ENCODE measurements around the gene PRR16. TPM values are rescaled to one million over a fixed set of nuclear protein-coding genes. Genes with fewer than 3 reads are reported as not detected.

The PRR16 gene
- total and polyA plus RNA-seq, 4 experiments from 2014 or later, result not detected

DNA sequence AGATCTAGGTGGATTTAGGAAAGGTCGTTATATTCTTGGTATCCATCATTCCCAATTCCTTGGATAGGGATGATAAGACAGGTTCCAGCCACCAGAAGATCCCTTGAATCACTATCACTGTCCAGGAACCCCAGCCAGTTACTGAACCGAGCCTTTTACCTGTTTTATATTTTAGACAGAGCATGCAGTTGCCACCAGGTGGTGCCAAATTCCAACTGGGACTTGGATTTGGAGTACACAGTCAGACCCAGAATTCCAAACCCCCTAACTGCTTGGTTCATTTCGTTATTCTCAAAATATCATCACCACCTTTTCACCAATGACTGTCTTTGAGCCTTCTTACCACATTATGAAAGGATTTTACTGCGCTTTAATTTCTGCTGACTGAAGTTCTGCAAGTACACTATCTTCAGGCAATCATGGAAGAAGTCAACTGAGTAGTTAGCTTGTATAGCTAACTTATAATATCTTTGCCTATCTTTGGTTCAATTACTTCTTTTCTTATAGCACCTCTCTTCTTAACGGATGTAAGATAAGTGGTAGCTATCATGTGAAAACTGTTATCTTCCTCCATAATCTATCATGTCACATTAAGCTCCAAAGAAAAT, 191.8 kb downstream of the PRR16 start:
- Histone ChIP-seq H3K9me3 (ENCODE audit: control insufficient read depth in 1 of 2, low read length in 2 of 2) (no peaks in the 10 kb centered on the region), H3K27me3 (ENCODE audit: insufficient read depth, low read length) (no peaks in the 10 kb centered on the region), H3K27ac (ENCODE audit: low read depth, low read length) (no peak overlapping the region), H3K4me3 (ENCODE audit: low read length in 2 of 2) (no peak overlapping the region), H3K36me3 (ENCODE audit: insufficient read depth, low read length) (no peaks in the 10 kb centered on the region), H3K4me1 (ENCODE audit: insufficient read depth, low read length) (no peaks in the 10 kb centered on the region)
- intact Hi-C loops (cut with micrococcal nuclease), result no loop called here
- H3K27me3 Mint-ChIP-seq, result no peaks in the 10 kb centered on the region
- H3K4me3 Mint-ChIP-seq, result no peak overlapping the region
- no peaks in the 10 kb centered on the region for H3K4me1 Mint-ChIP-seq
- CTCF ChIA-PET (ENCODE audit: partially characterized antibody), result no interaction called here
- DNase-seq, result no peak
- no peak overlapping the region for H3K27ac Mint-ChIP-seq
- no peaks in the 10 kb centered on the region for H3K36me3 Mint-ChIP-seq
- H3K9me3 Mint-ChIP-seq, result peaks cover 0 to 6% (median 2%) of the 10 kb centered on the region in 8 donors
- POLR2A ChIA-PET (ENCODE audit: partially characterized antibody), result no interaction called here

- Histone ChIP-seq H3K9me3 (ENCODE audit: control insufficient read depth in 1 of 2, low read length in 2 of 2) (no peaks in the 10 kb centered on the region), H3K36me3 (ENCODE audit: insufficient read depth, low read length) (no peaks in the 10 kb centered on the region), H3K27me3 (ENCODE audit: insufficient read depth, low read length) (no peaks in the 10 kb centered on the region), H3K4me3 (ENCODE audit: low read length in 2 of 2) (no peak overlapping the region), H3K4me1 (ENCODE audit: insufficient read depth, low read length) (no peaks in the 10 kb centered on the region), H3K27ac (ENCODE audit: low read depth, low read length) (no peak overlapping the region)
- H3K4me3 Mint-ChIP-seq, result no peak overlapping the region
- no peak overlapping the region for H3K27ac Mint-ChIP-seq
- POLR2A ChIA-PET (ENCODE audit: partially characterized antibody), result no interaction called here
- peaks cover 0 to 6% (median 2%) of the 10 kb centered on the region in 8 donors for H3K9me3 Mint-ChIP-seq
- CTCF ChIA-PET (ENCODE audit: partially characterized antibody), result no interaction called here
- no peak for DNase-seq
- intact Hi-C loops (cut with micrococcal nuclease), result no loop called here
- H3K36me3 Mint-ChIP-seq, result no peaks in the 10 kb centered on the region
- no peaks in the 10 kb centered on the region for H3K4me1 Mint-ChIP-seq
- no peaks in the 10 kb centered on the region for H3K27me3 Mint-ChIP-seq
These were observed 193.0 kb downstream of the PRR16 start for GRCh38 chr5:120657104-120657503.

DNA sequence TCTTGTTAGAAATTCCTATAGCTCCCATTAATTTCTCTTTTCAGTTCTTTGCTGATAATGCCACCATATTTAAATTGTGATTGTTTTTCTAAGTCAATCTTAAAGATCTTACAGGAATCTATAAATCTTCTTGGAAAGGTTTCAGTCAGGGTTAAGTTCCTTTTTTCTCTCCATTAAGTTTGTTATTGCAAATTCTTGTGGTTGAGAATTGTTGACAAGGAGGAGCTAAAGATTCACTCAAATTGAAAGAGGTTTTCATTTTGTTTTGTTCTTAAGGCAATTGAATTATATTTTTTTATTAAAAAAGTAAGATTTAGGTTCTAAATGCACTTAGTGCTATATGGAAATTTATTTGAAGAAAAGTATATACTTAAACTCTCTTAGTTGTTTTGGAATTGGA, 213.4 kb downstream of the PRR16 start:
- Mint-ChIP-seq H3K9me3 (peaks cover 0 to 7% (median 1%) of the 10 kb centered on the region in 8 donors), H3K36me3 (no peaks in the 10 kb centered on the region), H3K27me3 (no peaks in the 10 kb centered on the region), H3K4me1 (no peaks in the 10 kb centered on the region), H3K27ac (no peak overlapping the region), H3K4me3 (no peak overlapping the region)
- DNase-seq, result no peak
- ChIA-PET CTCF (ENCODE audit: partially characterized antibody) (no interaction called here), POLR2A (ENCODE audit: partially characterized antibody) (no interaction called here)
- H3K27me3 ChIP-seq (ENCODE audit: insufficient read depth, low read length), result no peaks in the 10 kb centered on the region
- H3K27ac ChIP-seq (ENCODE audit: low read depth, low read length), result no peak overlapping the region
- intact Hi-C loops (cut with micrococcal nuclease), result no loop called here
- no peaks in the 10 kb centered on the region for H3K4me1 ChIP-seq (ENCODE audit: insufficient read depth, low read length)
- H3K4me3 ChIP-seq (ENCODE audit: low read length in 2 of 2), result no peak overlapping the region
- H3K9me3 ChIP-seq (ENCODE audit: control insufficient read depth in 1 of 2, low read length in 2 of 2), result no peaks in the 10 kb centered on the region
- H3K36me3 ChIP-seq (ENCODE audit: insufficient read depth, low read length), result no peaks in the 10 kb centered on the region

GRCh38 chr5:120678279-120678678, 214.2 kb downstream of the PRR16 start:
- Mint-ChIP-seq H3K4me1 (no peaks in the 10 kb centered on the region), H3K4me3 (no peak overlapping the region), H3K27me3 (no peaks in the 10 kb centered on the region), H3K27ac (no peak overlapping the region), H3K9me3 (peaks cover 0 to 9% (median 3%) of the 10 kb centered on the region in 8 donors), H3K36me3 (no peaks in the 10 kb centered on the region)
- Histone ChIP-seq H3K4me3 (ENCODE audit: low read length in 2 of 2) (no peak overlapping the region), H3K4me1 (ENCODE audit: insufficient read depth, low read length) (no peaks in the 10 kb centered on the region), H3K27me3 (ENCODE audit: insufficient read depth, low read length) (no peaks in the 10 kb centered on the region), H3K27ac (ENCODE audit: low read depth, low read length) (no peak overlapping the region), H3K9me3 (ENCODE audit: control insufficient read depth in 1 of 2, low read length in 2 of 2) (no peaks in the 10 kb centered on the region), H3K36me3 (ENCODE audit: insufficient read depth, low read length) (no peaks in the 10 kb centered on the region)
- POLR2A ChIA-PET (ENCODE audit: partially characterized antibody), result no interaction called here
- DNase-seq, result no peak
- intact Hi-C loops (cut with micrococcal nuclease), result no loop called here
- CTCF ChIA-PET (ENCODE audit: partially characterized antibody), result no interaction called here

- Mint-ChIP-seq H3K4me1 (no peaks in the 10 kb centered on the region), H3K9me3 (peaks cover 0 to 7% (median 5%) of the 10 kb centered on the region in 8 donors), H3K36me3 (no peaks in the 10 kb centered on the region), H3K4me3 (no peak overlapping the region), H3K27ac (no peak overlapping the region), H3K27me3 (no peaks in the 10 kb centered on the region)
- ChIA-PET CTCF (ENCODE audit: partially characterized antibody) (no interaction called here), POLR2A (ENCODE audit: partially characterized antibody) (no interaction called here)
- no peak for DNase-seq
- intact Hi-C loops (cut with micrococcal nuclease), result no loop called here
- Histone ChIP-seq H3K4me1 (ENCODE audit: insufficient read depth, low read length) (no peaks in the 10 kb centered on the region), H3K9me3 (ENCODE audit: control insufficient read depth in 1 of 2, low read length in 2 of 2) (no peaks in the 10 kb centered on the region), H3K36me3 (ENCODE audit: insufficient read depth, low read length) (no peaks in the 10 kb centered on the region), H3K27me3 (ENCODE audit: insufficient read depth, low read length) (no peaks in the 10 kb centered on the region), H3K27ac (ENCODE audit: low read depth, low read length) (no peak overlapping the region), H3K4me3 (ENCODE audit: low read length in 2 of 2) (no peak overlapping the region)
These were observed 218.8 kb downstream of the PRR16 start for GRCh38 chr5:120682851-120683250.

DNA sequence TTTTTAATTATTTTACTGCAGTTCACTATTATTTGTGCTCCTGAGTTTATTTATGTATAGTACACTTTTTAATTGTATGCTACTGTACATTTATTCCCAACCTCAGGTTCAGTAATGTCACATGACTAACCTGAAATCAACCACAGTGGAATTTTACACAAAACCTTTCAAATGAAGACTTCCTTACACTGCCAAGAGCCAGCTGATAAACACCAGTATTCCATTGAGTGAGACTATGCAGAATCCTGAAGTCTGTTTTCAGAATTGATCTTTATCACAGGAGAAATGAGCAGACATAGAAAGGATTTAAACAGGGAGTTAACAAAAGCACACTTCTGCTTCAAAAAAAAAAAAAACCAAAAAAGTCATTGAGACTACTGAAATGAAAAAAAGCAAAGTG, 219.5 kb downstream of the PRR16 start:
- no peak overlapping the region for H3K27ac ChIP-seq (ENCODE audit: low read depth, low read length)
- CTCF ChIA-PET (ENCODE audit: partially characterized antibody), result no interaction called here
- POLR2A ChIA-PET (ENCODE audit: partially characterized antibody), result no interaction called here
- no peaks in the 10 kb centered on the region for H3K27me3 ChIP-seq (ENCODE audit: insufficient read depth, low read length)
- H3K4me1 ChIP-seq (ENCODE audit: insufficient read depth, low read length), result no peaks in the 10 kb centered on the region
- Mint-ChIP-seq H3K4me1 (no peaks in the 10 kb centered on the region), H3K27me3 (no peaks in the 10 kb centered on the region), H3K4me3 (no peak overlapping the region), H3K27ac (no peak overlapping the region), H3K36me3 (no peaks in the 10 kb centered on the region), H3K9me3 (peaks cover 0 to 7% (median 4%) of the 10 kb centered on the region in 8 donors)
- no peaks in the 10 kb centered on the region for H3K9me3 ChIP-seq (ENCODE audit: control insufficient read depth in 1 of 2, low read length in 2 of 2)
- no peaks in the 10 kb centered on the region for H3K36me3 ChIP-seq (ENCODE audit: insufficient read depth, low read length)
- no peak for DNase-seq
- no peak overlapping the region for H3K4me3 ChIP-seq (ENCODE audit: low read length in 2 of 2)
- intact Hi-C loops (cut with micrococcal nuclease), result no loop called here

DNA sequence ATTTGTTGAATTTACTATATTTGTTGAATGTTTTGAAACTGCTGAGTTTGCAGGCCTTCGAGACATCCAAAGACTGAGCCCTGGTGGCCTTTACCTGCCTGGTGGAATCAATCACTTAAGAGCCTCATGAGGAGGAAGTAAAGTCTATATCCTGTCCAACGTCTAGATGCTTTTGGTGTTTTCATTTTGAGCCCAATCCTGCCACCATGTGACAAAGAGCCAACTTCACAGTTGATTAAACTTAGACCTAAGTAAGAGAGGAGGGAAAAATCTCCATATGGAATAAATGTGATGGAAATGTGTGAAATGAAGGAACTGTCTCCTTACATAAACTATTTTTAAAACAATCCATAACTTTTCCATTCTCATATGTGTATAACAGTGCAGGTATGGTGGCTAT, 220.1 kb downstream of the PRR16 start:
- Mint-ChIP-seq H3K27me3 (no peaks in the 10 kb centered on the region), H3K4me1 (no peaks in the 10 kb centered on the region), H3K4me3 (no peak overlapping the region), H3K27ac (no peak overlapping the region), H3K36me3 (no peaks in the 10 kb centered on the region), H3K9me3 (peaks cover 0 to 7% (median 4%) of the 10 kb centered on the region in 8 donors)
- DNase-seq, result no peak
- ChIA-PET POLR2A (ENCODE audit: partially characterized antibody) (no interaction called here), CTCF (ENCODE audit: partially characterized antibody) (no interaction called here)
- Histone ChIP-seq H3K4me1 (ENCODE audit: insufficient read depth, low read length) (no peaks in the 10 kb centered on the region), H3K27me3 (ENCODE audit: insufficient read depth, low read length) (no peaks in the 10 kb centered on the region), H3K4me3 (ENCODE audit: low read length in 2 of 2) (no peak overlapping the region), H3K36me3 (ENCODE audit: insufficient read depth, low read length) (no peaks in the 10 kb centered on the region), H3K9me3 (ENCODE audit: control insufficient read depth in 1 of 2, low read length in 2 of 2) (no peaks in the 10 kb centered on the region), H3K27ac (ENCODE audit: low read depth, low read length) (no peak overlapping the region)
- intact Hi-C loops (cut with micrococcal nuclease), result no loop called here

All from CD4-positive, alpha-beta memory T cell (primary cell).